Spleen (tissue), 7 donors: ENCODE data around the gene PLSCR4.

Experiments used
- POLR2A ChIP-seq, 3 donors: fragments of 450-650 bp; IDR thresholded peaks; one replicate each; pipeline ENCODE4 v1.5.1; 2017; ENCODE audit warnings: antibody characterized with exemption in 3 of 3, mild to moderate bottlenecking in 1 of 3
- POLR2AphosphoS5 ChIP-seq, 3 donors: sonication (generic); formaldehyde crosslinking; IDR thresholded peaks; one replicate each; pipeline ENCODE4 v1.5.1; 2017; ENCODE audit warnings: antibody characterized with exemption in 3 of 3
- TF ChIP-seq, protein P1 (sequence below), 11 experiments: fragments of 200-600 bp in 7 of 11; fragments of 450-650 bp in 4 of 11; sonication (generic) in 4 of 11; IDR thresholded peaks in 8 of 11; conservative IDR thresholded peaks in 3 of 11; 1 replicate in 7 of 11; 2 replicates in 4 of 11; pipeline versions ENCODE4 v1.4.0 to v1.8.0; 2016 to 2021; ENCODE audit warnings: antibody characterized with exemption in 11 of 11, inconsistent platforms in 4 of 11, mild to moderate bottlenecking in 1 of 11
- donor health status: DM: no; HTN: no; CAD: no; lungs with moderate emphysema.
- donor health status: DM: no; HTN: no; CAD: no.
- donor health status: DM: no; HTN: no; CAD: no.

GRCh38 chr3:146160321-146160963, 90.5 kb downstream of the PLSCR4 start:
- TF ChIP-seq, protein P1, sequence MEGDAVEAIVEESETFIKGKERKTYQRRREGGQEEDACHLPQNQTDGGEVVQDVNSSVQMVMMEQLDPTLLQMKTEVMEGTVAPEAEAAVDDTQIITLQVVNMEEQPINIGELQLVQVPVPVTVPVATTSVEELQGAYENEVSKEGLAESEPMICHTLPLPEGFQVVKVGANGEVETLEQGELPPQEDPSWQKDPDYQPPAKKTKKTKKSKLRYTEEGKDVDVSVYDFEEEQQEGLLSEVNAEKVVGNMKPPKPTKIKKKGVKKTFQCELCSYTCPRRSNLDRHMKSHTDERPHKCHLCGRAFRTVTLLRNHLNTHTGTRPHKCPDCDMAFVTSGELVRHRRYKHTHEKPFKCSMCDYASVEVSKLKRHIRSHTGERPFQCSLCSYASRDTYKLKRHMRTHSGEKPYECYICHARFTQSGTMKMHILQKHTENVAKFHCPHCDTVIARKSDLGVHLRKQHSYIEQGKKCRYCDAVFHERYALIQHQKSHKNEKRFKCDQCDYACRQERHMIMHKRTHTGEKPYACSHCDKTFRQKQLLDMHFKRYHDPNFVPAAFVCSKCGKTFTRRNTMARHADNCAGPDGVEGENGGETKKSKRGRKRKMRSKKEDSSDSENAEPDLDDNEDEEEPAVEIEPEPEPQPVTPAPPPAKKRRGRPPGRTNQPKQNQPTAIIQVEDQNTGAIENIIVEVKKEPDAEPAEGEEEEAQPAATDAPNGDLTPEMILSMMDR (IDR thresholded peaks at IDR 0.05 in 8 of 11, conservative IDR thresholded peaks at IDR 0.05 in 3 of 11), result peak in 6 of 11 experiments; percentile 14 to 47 (median 30)
- TF ChIP-seq POLR2A (IDR thresholded peaks at IDR 0.05), result peak in 1 of 3 donors; percentile 4
- peak in 1 of 3 donors; percentile 55 for TF ChIP-seq POLR2AphosphoS5 (IDR thresholded peaks at IDR 0.05)
